Mesenchymal stem cell (in vitro differentiated cells and primary cell): ENCODE data around the gene SHISA5.
"Not testable (repeated sequence)": the region's sequence is repeated elsewhere in the genome, so short reads cannot be mapped to it uniquely, and the experiment has no call there.

Experiments
- DNase-seq: peaks from one replicate; pipeline ENCODE4 v3.0.0-alpha.2; 2013
- H2AFZ ChIP-seq: one replicate; pipeline ENCODE4 v1.6.1; 2013; ENCODE audit warnings: low read depth, mild to moderate bottlenecking, control low read depth, inconsistent platforms, low read length, moderate library complexity
- H2AK5ac ChIP-seq: 2 replicates; pipeline ENCODE4 v1.6.1; 2013; ENCODE audit warnings: low read length, moderate library complexity, mild to moderate bottlenecking, inconsistent platforms; ENCODE audit not compliant: severe bottlenecking
- H2BK120ac ChIP-seq: one replicate; pipeline ENCODE4 v1.6.1; 2013; ENCODE audit warnings: low read depth, mild to moderate bottlenecking, inconsistent platforms, low read length, moderate library complexity
- H2BK12ac ChIP-seq, 2 experiments: one replicate each; pipeline ENCODE4 v1.6.1; 2013; ENCODE audit warnings: inconsistent platforms in 2 of 2, low read length in 2 of 2, mild to moderate bottlenecking in 2 of 2, moderate library complexity in 2 of 2, control low read depth in 1 of 2
- H2BK15ac ChIP-seq: one replicate; pipeline ENCODE4 v1.6.1; 2013; ENCODE audit warnings: mild to moderate bottlenecking, low read depth, inconsistent platforms; ENCODE audit not compliant: poor library complexity, severe bottlenecking
- H2BK5ac ChIP-seq: 2 replicates; pipeline ENCODE4 v1.6.1; 2013; ENCODE audit warnings: low read depth, mild to moderate bottlenecking, low read length, control low read depth, inconsistent platforms; ENCODE audit not compliant: poor library complexity, severe bottlenecking
- H3K14ac ChIP-seq, 2 experiments: one replicate each; pipeline ENCODE4 v1.6.1; 2013; ENCODE audit warnings: inconsistent platforms in 2 of 2, low read length in 2 of 2, control low read depth in 1 of 2, mild to moderate bottlenecking in 1 of 2, moderate library complexity in 1 of 2
- H3K18ac ChIP-seq, 2 experiments: one replicate each; pipeline ENCODE4 v1.6.1; 2013; ENCODE audit warnings: inconsistent platforms in 2 of 2, low read length in 2 of 2, control low read depth in 1 of 2, low read depth in 1 of 2, mild to moderate bottlenecking in 1 of 2
- H3K23ac ChIP-seq, 2 experiments: one replicate each; pipeline ENCODE4 v1.6.1; 2013; ENCODE audit warnings: inconsistent platforms in 2 of 2, low read length in 2 of 2, mild to moderate bottlenecking in 2 of 2, moderate library complexity in 2 of 2, control low read depth in 1 of 2
- H3K27ac ChIP-seq: 2 replicates; pipeline ENCODE4 v1.5.1; 2013; ENCODE audit warnings: mild to moderate bottlenecking, moderate library complexity, low read length, control low read depth, inconsistent platforms; ENCODE audit not compliant: poor library complexity, severe bottlenecking
- H3K27me3 ChIP-seq, 2 experiments: 2 replicates each; pipeline versions ENCODE4 v1.6.1 to v1.7.0; 2013; ENCODE audit warnings: low read length in 2 of 2, mild to moderate bottlenecking in 2 of 2, moderate library complexity in 2 of 2, control low read depth in 1 of 2, inconsistent platforms in 1 of 2; ENCODE audit not compliant: control insufficient read depth in 1 of 2, insufficient read depth in 1 of 2
- H3K36me3 ChIP-seq, 2 experiments: 2 replicates each; pipeline versions ENCODE4 v1.6.1 to v1.7.0; 2013; ENCODE audit warnings: low read length in 2 of 2, control low read depth in 1 of 2, inconsistent platforms in 1 of 2, low read depth in 1 of 2, mild to moderate bottlenecking in 1 of 2; ENCODE audit not compliant: insufficient read depth in 2 of 2, control insufficient read depth in 1 of 2
- H3K4ac ChIP-seq, 2 experiments: one replicate each; pipeline ENCODE4 v1.6.1; 2013; ENCODE audit warnings: inconsistent platforms in 2 of 2, low read length in 2 of 2, mild to moderate bottlenecking in 2 of 2, moderate library complexity in 2 of 2, control low read depth in 1 of 2, low read depth in 1 of 2
- H3K4me1 ChIP-seq: 2 replicates; pipeline ENCODE4 v1.6.1; 2013; ENCODE audit warnings: low read depth, low read length, control low read depth; ENCODE audit not compliant: control insufficient read depth, insufficient read depth
- H3K4me2 ChIP-seq: 2 replicates; pipeline ENCODE4 v1.6.1; 2013; ENCODE audit warnings: low read length, mild to moderate bottlenecking, inconsistent platforms; ENCODE audit not compliant: poor library complexity, severe bottlenecking
- H3K4me3 ChIP-seq, 2 experiments: 2 replicates each; pipeline versions ENCODE4 v1.5.1 to v1.7.0; 2013; ENCODE audit warnings: low read length in 2 of 2, mild to moderate bottlenecking in 2 of 2, control low read depth in 1 of 2, low read depth in 1 of 2; ENCODE audit not compliant: insufficient read depth in 1 of 2
- H3K79me1 ChIP-seq: replicated peaks from 2 replicates; pipeline ENCODE4 v1.6.1; 2013; ENCODE audit warnings: mild to moderate bottlenecking, control low read depth, low read length, inconsistent platforms; ENCODE audit not compliant: poor library complexity, severe bottlenecking
- H3K9ac ChIP-seq: 2 replicates; pipeline ENCODE4 v1.7.0; 2013; ENCODE audit warnings: mild to moderate bottlenecking, low read length, moderate library complexity
- H3K9me3 ChIP-seq: 2 replicates; pipeline ENCODE4 v1.7.0; 2013; ENCODE audit warnings: mild to moderate bottlenecking, low read length; ENCODE audit not compliant: control insufficient read depth
- H4K8ac ChIP-seq: one replicate; pipeline ENCODE4 v1.6.1; 2013; ENCODE audit warnings: inconsistent platforms, mild to moderate bottlenecking, low read length, moderate library complexity
- H4K91ac ChIP-seq: one replicate; pipeline ENCODE4 v1.6.1; 2013; ENCODE audit warnings: mild to moderate bottlenecking, low read length, inconsistent platforms
- WGBS: methylation state at CpG from one replicate; pipeline ENCODE4 v1.1.7; 2013; ENCODE audit warnings: mixed read lengths; 5-methylcytosine and 5-hydroxymethylcytosine counted together

Gene SHISA5

DNA sequence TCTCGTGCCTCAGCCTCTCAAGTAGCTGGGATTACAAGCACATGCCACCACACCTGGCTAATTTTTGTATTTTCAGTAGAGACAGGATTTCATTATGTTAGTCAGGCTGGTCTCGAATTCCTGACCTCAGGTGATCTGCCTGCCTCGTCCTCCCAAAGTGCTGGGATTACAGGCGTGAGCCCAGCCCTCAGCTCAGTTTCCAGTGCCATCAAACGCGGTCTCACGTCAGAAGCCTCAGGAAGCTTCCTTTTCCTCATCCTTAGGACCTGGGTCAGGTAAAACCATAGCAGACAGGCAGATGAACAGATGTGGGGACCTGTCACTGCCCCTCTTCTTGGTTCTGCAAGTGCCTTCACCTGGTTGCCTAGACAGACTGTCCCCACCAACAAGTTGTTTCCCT, 47.7 kb upstream of the SHISA5 start:
- 98% methylated on average over 7 of the region's 7 CpGs for WGBS
- H2BK12ac ChIP-seq, H3K4me3 ChIP-seq, H2BK5ac ChIP-seq, H4K91ac ChIP-seq, H3K4me2 ChIP-seq, H3K9me3 ChIP-seq, H2BK15ac ChIP-seq, H2AK5ac ChIP-seq, H3K27ac ChIP-seq, H3K27me3 ChIP-seq, H2BK120ac ChIP-seq, H3K18ac ChIP-seq, H3K14ac ChIP-seq, H3K4ac ChIP-seq, H3K9ac ChIP-seq, H3K23ac ChIP-seq, DNase-seq, H4K8ac ChIP-seq: not testable (repeated sequence)
- peaks cover 5 to 51% of the 10 kb centered on the region in 2 experiments for H3K36me3 ChIP-seq
- peak overlapping the region; percentile 2 for H2AFZ ChIP-seq
- peaks cover 28% of the 10 kb centered on the region for H3K79me1 ChIP-seq
- H3K4me1 ChIP-seq = peaks cover 25% of the 10 kb centered on the region

DNA sequence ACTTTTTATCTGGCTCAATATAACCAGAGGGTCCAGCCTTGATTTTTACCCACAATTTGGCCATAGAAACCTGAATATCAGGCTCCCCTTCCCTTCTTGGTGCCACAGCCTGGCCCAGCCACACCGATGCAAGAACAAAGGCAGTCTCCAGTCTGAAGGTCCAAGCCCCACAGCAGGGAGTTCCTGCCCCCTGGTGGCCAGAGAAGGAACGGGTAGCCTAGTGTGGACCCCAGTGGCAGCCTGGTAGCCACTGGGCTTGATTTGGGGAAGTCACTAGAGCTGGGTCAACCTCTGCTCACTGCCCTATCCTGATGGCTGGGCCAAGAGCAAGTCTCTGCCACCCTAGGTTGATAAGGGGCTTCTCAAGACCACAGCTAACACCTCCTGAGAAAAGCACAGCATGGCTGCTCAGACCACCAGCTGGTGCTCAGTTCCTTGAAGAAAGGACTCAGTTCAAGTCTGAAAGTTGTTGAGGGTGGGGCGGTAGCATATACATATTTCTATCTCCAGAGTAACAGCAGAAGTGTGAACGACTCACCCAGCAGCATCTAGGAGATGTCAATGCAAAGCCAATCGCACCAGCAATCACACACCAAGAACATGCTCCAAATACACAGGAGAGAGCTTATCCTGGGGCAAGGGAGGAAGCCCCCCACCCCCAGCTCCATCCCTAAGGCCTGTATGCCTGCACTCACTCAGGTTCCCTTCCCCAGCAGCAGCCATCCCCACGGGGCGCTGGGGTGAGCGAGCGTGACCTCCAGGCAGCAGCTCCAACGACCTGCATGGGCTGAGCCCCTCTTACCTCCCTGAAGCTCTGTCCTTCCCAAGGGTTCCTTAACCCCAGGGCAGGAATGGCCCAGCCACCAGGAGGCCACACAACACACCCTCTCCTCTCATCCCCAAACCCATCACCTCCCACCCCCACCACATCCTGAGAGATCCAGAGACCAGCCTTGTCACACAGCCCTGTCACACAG, 45.0 kb upstream of the SHISA5 start:
- no peak overlapping the region for H3K23ac ChIP-seq
- H2BK12ac ChIP-seq = peak overlapping the region in 1 of 2 experiments; percentile 16
- H3K9me3 ChIP-seq = no peaks in the 10 kb centered on the region
- DNase-seq = peak; percentile 79
- H2AK5ac ChIP-seq = peak overlapping the region; percentile 30
- H2BK120ac ChIP-seq = no peak overlapping the region
- peaks cover 22% of the 10 kb centered on the region for H3K79me1 ChIP-seq
- no peak overlapping the region for H3K4me2 ChIP-seq
- H3K36me3 ChIP-seq = peaks cover 12 to 57% of the 10 kb centered on the region in 2 experiments
- no peak overlapping the region for H3K18ac ChIP-seq
- WGBS = 70% methylated on average over 10 of the region's 10 CpGs
- no peak overlapping the region for H3K4ac ChIP-seq
- no peaks in the 10 kb centered on the region for H3K27me3 ChIP-seq
- no peak overlapping the region for H2AFZ ChIP-seq
- no peak overlapping the region for H3K14ac ChIP-seq
- no peak overlapping the region for H2BK5ac ChIP-seq
- no peak overlapping the region for H2BK15ac ChIP-seq
- no peak overlapping the region for H3K27ac ChIP-seq
- H3K4me3 ChIP-seq = no peak overlapping the region
- H3K9ac ChIP-seq = peak overlapping the region; percentile 2
- peaks cover 13% of the 10 kb centered on the region for H3K4me1 ChIP-seq
- no peak overlapping the region for H4K91ac ChIP-seq
- no peak overlapping the region for H4K8ac ChIP-seq

DNA sequence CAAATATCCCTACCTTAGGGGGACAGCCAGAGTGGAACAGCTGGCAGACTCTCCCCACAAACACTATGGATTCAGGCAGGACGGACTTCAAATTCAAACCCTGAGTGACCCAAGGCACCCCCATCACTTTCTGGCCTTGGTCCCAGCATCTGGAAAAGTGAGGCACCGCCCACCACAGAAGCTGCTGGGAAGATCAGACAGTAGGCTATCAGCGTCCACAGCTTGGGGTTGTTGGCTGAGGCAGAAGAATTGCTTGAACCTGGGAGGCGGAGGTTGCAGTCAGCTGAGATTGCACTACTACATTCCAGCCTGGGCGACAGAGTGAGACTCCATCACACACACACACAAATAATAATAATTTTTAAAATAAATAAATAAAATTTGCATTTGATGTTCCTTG, 44.2 kb upstream of the SHISA5 start:
- no peak overlapping the region for H2BK15ac ChIP-seq
- H3K18ac ChIP-seq = no peak overlapping the region
- peaks cover 16% of the 10 kb centered on the region for H3K79me1 ChIP-seq
- H4K91ac ChIP-seq = no peak overlapping the region
- no peak overlapping the region for H3K23ac ChIP-seq
- WGBS = 100% methylated on average over 1 of the region's 5 CpGs
- no peak overlapping the region for H3K4ac ChIP-seq
- no peak overlapping the region for H2BK12ac ChIP-seq
- no peak overlapping the region for H2BK120ac ChIP-seq
- no peak overlapping the region for H2AK5ac ChIP-seq
- H3K36me3 ChIP-seq = peaks cover 12 to 55% of the 10 kb centered on the region in 2 experiments
- no peak overlapping the region for H3K14ac ChIP-seq
- H3K9ac ChIP-seq = peak overlapping the region; percentile 30
- no peaks in the 10 kb centered on the region for H3K9me3 ChIP-seq
- H3K4me3 ChIP-seq = no peak overlapping the region
- no peak overlapping the region for H2AFZ ChIP-seq
- H3K27me3 ChIP-seq = no peaks in the 10 kb centered on the region
- DNase-seq = no peak
- H4K8ac ChIP-seq = no peak overlapping the region
- no peak overlapping the region for H2BK5ac ChIP-seq
- H3K4me1 ChIP-seq = peaks cover 15% of the 10 kb centered on the region
- no peak overlapping the region for H3K4me2 ChIP-seq
- no peak overlapping the region for H3K27ac ChIP-seq

GRCh38 chr3:48546203-48546829, 42.3 kb upstream of the SHISA5 start:
- Histone ChIP-seq H2AFZ (no peak overlapping the region), H3K23ac (no peak overlapping the region), H3K79me1 (peaks cover 6% of the 10 kb centered on the region), H3K4me2 (no peak overlapping the region), H3K4me3 (no peak overlapping the region), H4K91ac (no peak overlapping the region), H3K4me1 (peaks cover 9% of the 10 kb centered on the region), H2BK5ac (no peak overlapping the region), H3K36me3 (peaks cover 12 to 50% of the 10 kb centered on the region in 2 experiments), H4K8ac (no peak overlapping the region), H2AK5ac (no peak overlapping the region), H3K9me3 (no peaks in the 10 kb centered on the region), H2BK15ac (no peak overlapping the region), H2BK12ac (no peak overlapping the region), H3K27me3 (no peaks in the 10 kb centered on the region), H3K14ac (no peak overlapping the region), H3K9ac (no peak overlapping the region), H3K18ac (no peak overlapping the region), H3K27ac (no peak overlapping the region), H2BK120ac (no peak overlapping the region), H3K4ac (no peak overlapping the region)
- WGBS = 95% methylated on average over 4 of the region's 4 CpGs
- no peak for DNase-seq
